ENCODE measurements around the gene RUNX3. TPM values are rescaled to one million over a fixed set of nuclear protein-coding genes. Genes with fewer than 3 reads are reported as not detected.

RUNX3 gene
- total RNA-seq, 1 experiment from 2014 or later, result 1.5 TPM

DNA sequence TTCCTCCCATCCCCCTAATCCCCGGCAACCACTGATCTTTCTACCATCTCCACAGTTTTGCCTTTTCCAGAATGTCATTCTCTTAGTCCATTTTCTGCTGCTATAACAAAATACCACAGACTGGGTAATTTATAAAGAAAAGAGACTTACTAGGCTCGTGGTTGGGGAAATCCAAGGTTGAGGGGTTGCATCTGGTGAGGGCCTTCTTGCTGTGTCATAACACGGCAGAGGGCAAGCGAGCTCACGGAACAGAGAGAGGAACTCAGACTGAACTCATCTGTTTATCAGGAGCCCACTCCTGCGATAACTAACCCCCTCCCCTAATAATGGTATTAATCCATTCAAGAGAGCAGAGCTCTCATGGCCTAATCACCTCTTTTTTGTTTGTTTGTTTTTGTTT, 52.0 kb downstream of the RUNX3 start (continued):
- no peak for TF ChIP-seq ATF6 (CRISPR knock-in tag; IDR thresholded peaks at IDR 0.05)
- TF ChIP-seq, protein P1, sequence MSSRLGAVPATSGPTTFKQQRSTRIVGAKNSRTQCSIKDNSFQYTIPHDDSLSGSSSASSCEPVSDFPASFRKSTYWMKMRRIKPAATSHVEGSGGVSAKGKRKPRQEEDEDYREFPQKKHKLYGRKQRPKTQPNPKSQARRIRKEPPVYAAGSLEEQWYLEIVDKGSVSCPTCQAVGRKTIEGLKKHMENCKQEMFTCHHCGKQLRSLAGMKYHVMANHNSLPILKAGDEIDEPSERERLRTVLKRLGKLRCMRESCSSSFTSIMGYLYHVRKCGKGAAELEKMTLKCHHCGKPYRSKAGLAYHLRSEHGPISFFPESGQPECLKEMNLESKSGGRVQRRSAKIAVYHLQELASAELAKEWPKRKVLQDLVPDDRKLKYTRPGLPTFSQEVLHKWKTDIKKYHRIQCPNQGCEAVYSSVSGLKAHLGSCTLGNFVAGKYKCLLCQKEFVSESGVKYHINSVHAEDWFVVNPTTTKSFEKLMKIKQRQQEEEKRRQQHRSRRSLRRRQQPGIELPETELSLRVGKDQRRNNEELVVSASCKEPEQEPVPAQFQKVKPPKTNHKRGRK (CRISPR knock-in tag; IDR thresholded peaks at IDR 0.05; ENCODE audit: borderline replicate concordance), result no peak
- TF ChIP-seq TEAD4 (CRISPR knock-in tag; IDR thresholded peaks at IDR 0.05), result no peak
- no peak for TF ChIP-seq HMGA2 (CRISPR knock-in tag; IDR thresholded peaks at IDR 0.05)
- no peak for TF ChIP-seq KAT7 (CRISPR knock-in tag; IDR thresholded peaks at IDR 0.05; ENCODE audit: borderline replicate concordance)

- TF ChIP-seq, protein P2, sequence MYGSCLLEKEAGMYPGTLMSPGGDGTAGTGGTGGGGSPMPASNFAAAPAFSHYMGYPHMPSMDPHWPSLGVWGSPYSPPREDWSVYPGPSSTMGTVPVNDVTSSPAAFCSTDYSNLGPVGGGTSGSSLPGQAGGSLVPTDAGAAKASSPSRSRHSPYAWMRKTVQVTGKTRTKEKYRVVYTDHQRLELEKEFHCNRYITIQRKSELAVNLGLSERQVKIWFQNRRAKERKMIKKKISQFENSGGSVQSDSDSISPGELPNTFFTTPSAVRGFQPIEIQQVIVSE (CRISPR knock-in tag; IDR thresholded peaks at IDR 0.05; ENCODE audit: borderline replicate concordance), result no peak
- 0 out of 2 replicates have a peak, but pooled peaks have one; percentile 15 for TF ChIP-seq ZNF423 (CRISPR knock-in tag; IDR thresholded peaks at IDR 0.05)
- no peak for DNase-seq (ENCODE audit: low spot score)
- Mint-ChIP-seq H3K4me1 (peaks cover 14% of the 10 kb centered on the region), H3K36me3 (no peaks in the 10 kb centered on the region), H3K27ac (peak overlapping the region; percentile 63; the same call in 1 of the 2 replicates), H3K4me3 (no peak overlapping the region), H3K9me3 (0 out of 2 replicates have a peak, but pooled peaks cover 10% of the 10 kb centered on the region), H3K27me3 (ENCODE audit: low read depth) (peaks cover 3% of the 10 kb centered on the region; the same call in 1 of the 2 replicates)
- ChIA-PET CTCF (interaction anchor here (1.2 to 2.7 kb wide), 5 partner anchors 9 to 33 kb away, joined by 3 to 11 read pairs (median 4); no protein-coding TSS in a partner anchor), POLR2A (no interaction called here)
- no peak; the same call in 1 of the 2 replicates for ATAC-seq
Observed at GRCh38 chr1:24875991-24876506, 54.0 kb downstream of the RUNX3 start.

DNA sequence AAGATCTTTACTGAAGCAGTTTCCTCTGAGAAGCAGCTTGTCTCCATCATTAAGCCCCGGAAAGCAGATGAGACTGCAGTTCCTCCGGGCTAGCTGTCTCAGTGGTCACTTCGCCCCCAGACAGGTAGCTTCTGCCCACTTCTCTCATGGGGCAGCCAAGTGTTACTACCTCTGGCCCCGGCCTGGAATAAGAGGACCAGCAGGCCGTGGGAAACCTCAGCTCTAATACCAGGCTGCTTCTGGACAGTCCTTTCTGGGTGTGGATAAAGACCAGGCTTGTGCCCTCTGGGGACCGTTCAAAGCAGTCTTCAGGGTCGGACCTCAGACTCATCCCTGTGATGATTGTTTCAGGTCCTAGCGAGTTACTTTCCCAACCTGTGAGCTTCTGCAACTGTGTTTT, 54.8 kb downstream of the RUNX3 start:
- ATAC-seq (no peak), DNase-seq (ENCODE audit: low spot score) (no peak)
- 0 out of 2 replicates have a peak, but pooled peaks cover 4% of the 10 kb centered on the region for H3K9me3 Mint-ChIP-seq
- POLR2A ChIA-PET, result interaction anchor here (0.6 to 1.3 kb wide), 2 partner anchors 12 to 257 kb away, joined by 3 read pairs; no protein-coding TSS in a partner anchor
- CTCF ChIA-PET, result interaction anchor here (0.9 to 2.7 kb wide), 9 partner anchors 8 to 187 kb away, joined by 3 to 11 read pairs (median 5); no protein-coding TSS in a partner anchor
- no peak overlapping the region for H3K4me3 Mint-ChIP-seq
- H3K4me1 Mint-ChIP-seq, result peaks cover 14% of the 10 kb centered on the region
- no peaks in the 10 kb centered on the region for H3K36me3 Mint-ChIP-seq
- H3K27me3 Mint-ChIP-seq (ENCODE audit: low read depth), result peaks cover 3% of the 10 kb centered on the region; the same call in 1 of the 2 replicates
- no peak overlapping the region for H3K27ac Mint-ChIP-seq
- no peak for TF ChIP-seq ZNF121 (CRISPR knock-in tag; IDR thresholded peaks at IDR 0.05)
- TF ChIP-seq FOXJ3 (CRISPR knock-in tag; IDR thresholded peaks at IDR 0.05; ENCODE audit: borderline replicate concordance), result no peak
- no peak for TF ChIP-seq TCF7 (CRISPR knock-in tag; IDR thresholded peaks at IDR 0.05; ENCODE audit: low read depth)
- no peak for TF ChIP-seq ZNF219 (CRISPR knock-in tag; IDR thresholded peaks at IDR 0.05; ENCODE audit: borderline replicate concordance)
- TF ChIP-seq, protein P3, sequence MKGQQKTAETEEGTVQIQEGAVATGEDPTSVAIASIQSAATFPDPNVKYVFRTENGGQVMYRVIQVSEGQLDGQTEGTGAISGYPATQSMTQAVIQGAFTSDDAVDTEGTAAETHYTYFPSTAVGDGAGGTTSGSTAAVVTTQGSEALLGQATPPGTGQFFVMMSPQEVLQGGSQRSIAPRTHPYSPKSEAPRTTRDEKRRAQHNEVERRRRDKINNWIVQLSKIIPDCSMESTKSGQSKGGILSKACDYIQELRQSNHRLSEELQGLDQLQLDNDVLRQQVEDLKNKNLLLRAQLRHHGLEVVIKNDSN (CRISPR knock-in tag; IDR thresholded peaks at IDR 0.05), result no peak
- no peak for TF ChIP-seq ARID4B (CRISPR knock-in tag; IDR thresholded peaks at IDR 0.05; ENCODE audit: borderline replicate concordance)
- TF ChIP-seq NR1H2 (CRISPR knock-in tag; IDR thresholded peaks at IDR 0.05), result no peak
- no peak for TF ChIP-seq ETV6 (CRISPR knock-in tag; IDR thresholded peaks at IDR 0.05)
- TF ChIP-seq ZNF396 (CRISPR knock-in tag; IDR thresholded peaks at IDR 0.05; ENCODE audit: borderline replicate concordance), result no peak
- TF ChIP-seq ZBTB21 (CRISPR knock-in tag; IDR thresholded peaks at IDR 0.05; ENCODE audit: borderline replicate concordance), result no peak
- no peak for TF ChIP-seq NR2C2 (CRISPR knock-in tag; IDR thresholded peaks at IDR 0.05)
- TF ChIP-seq ZNF281 (CRISPR knock-in tag; IDR thresholded peaks at IDR 0.05), result no peak

Data from WTC11 (cell line).